Hepatocyte (in vitro differentiated cells): ENCODE results near the gene DSCAM.

ENCODE experiments used
- EZH2 ChIP-seq: fragments of 200-600 bp; sonication (generic); IDR thresholded peaks from 2 replicates; pipeline ENCODE4 v1.6.1; 2016; ENCODE audit warnings: antibody characterized with exemption, mild to moderate bottlenecking, borderline replicate concordance
- EZH2phosphoT487 ChIP-seq: fragments of 200-600 bp; sonication (generic); IDR thresholded peaks from one replicate; pipeline ENCODE4 v1.6.1; 2018; ENCODE audit warnings: antibody characterized with exemption, mild to moderate bottlenecking, low read depth, moderate library complexity; ENCODE audit not compliant: unreplicated experiment, severe bottlenecking
- TF ChIP-seq, protein P1 (sequence below): fragments of 200-600 bp; sonication (generic); IDR thresholded peaks from 2 replicates; pipeline ENCODE4 v1.5.1; 2016; ENCODE audit warnings: antibody characterized with exemption, mild to moderate bottlenecking; ENCODE audit not compliant: poor library complexity

DNA sequence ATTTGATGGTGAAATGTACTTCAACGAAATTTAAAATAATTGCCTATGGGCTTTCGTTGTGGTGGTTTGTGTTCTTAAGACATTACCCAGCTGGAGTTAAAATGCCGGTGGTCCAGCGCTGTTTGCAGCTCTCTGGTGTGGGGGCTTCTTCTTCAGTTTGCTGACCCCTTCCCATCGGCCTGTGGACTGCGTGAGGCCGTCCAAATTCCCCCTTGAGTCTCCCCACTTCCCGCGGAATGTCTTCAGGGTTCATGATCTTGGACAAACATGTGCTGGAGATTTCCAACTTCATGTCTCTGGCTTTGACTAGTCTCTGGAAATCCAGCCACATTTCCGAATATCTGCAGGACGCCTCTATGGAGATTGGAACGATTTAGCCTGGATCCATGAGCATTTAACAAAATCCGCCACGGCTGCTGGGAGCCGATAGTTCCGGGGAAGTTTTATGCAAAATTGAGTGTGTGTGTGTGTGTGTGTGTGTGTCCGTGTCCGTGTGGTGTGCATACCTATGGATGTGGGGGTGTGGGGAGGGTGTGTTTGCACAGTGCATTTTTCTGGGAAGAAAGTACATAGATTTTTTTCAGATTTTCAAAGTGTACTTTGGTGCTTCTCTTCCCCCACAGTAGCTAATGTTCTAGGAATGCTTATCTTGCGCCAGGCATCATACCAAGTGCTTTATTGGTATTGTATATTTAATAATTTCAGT lies 862.5 kb downstream of the DSCAM start:
- TF ChIP-seq EZH2 = no peak
- TF ChIP-seq, protein P1, sequence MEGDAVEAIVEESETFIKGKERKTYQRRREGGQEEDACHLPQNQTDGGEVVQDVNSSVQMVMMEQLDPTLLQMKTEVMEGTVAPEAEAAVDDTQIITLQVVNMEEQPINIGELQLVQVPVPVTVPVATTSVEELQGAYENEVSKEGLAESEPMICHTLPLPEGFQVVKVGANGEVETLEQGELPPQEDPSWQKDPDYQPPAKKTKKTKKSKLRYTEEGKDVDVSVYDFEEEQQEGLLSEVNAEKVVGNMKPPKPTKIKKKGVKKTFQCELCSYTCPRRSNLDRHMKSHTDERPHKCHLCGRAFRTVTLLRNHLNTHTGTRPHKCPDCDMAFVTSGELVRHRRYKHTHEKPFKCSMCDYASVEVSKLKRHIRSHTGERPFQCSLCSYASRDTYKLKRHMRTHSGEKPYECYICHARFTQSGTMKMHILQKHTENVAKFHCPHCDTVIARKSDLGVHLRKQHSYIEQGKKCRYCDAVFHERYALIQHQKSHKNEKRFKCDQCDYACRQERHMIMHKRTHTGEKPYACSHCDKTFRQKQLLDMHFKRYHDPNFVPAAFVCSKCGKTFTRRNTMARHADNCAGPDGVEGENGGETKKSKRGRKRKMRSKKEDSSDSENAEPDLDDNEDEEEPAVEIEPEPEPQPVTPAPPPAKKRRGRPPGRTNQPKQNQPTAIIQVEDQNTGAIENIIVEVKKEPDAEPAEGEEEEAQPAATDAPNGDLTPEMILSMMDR = no peak
- no peak for TF ChIP-seq EZH2phosphoT487
